ENCODE measurements around the gene RIPOR3.

Gene RIPOR3

DNA sequence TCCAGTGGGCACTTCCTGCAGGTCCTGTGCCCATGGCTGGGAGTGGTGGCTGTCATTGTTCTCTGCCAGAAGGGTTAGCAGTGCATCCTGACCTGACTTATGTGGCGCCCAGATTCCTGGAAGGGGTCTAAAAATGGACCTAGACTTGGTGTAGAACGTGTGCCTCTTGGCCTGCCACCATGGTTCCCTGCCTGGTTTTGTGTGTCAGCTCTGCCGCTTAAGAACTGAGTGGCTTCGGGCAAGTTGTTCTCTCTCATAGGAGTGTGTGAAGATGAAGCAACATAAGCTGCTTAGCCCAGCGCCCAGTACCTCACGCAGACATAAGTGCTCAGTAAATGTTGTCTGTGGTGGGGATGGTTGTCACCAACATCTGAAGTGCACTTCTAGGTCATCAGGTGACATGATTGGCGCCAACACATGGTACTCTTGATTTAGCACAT lies 129.1 kb downstream of the RIPOR3 start:
- H3K4me1 ChIP-seq (ENCODE audit: insufficient read depth, low read length) = no peaks in the 10 kb centered on the region; the same call in 1 of the 2 replicates
- H3K27me3 ChIP-seq (ENCODE audit: insufficient read depth, low read length) = no peaks in the 10 kb centered on the region
- H3K4me3 ChIP-seq (ENCODE audit: low read length) = no peak overlapping the region
- no peak overlapping the region for H3K27ac ChIP-seq (ENCODE audit: low read length)
- H3K9me3 ChIP-seq (ENCODE audit: insufficient read depth, low read depth, low read length) = no peaks in the 10 kb centered on the region
- H3K9ac ChIP-seq (ENCODE audit: low read depth, low read length) = no peak overlapping the region
- H3K36me3 ChIP-seq (ENCODE audit: insufficient read depth, low read depth, low read length) = peaks cover 30% of the 10 kb centered on the region

DNA sequence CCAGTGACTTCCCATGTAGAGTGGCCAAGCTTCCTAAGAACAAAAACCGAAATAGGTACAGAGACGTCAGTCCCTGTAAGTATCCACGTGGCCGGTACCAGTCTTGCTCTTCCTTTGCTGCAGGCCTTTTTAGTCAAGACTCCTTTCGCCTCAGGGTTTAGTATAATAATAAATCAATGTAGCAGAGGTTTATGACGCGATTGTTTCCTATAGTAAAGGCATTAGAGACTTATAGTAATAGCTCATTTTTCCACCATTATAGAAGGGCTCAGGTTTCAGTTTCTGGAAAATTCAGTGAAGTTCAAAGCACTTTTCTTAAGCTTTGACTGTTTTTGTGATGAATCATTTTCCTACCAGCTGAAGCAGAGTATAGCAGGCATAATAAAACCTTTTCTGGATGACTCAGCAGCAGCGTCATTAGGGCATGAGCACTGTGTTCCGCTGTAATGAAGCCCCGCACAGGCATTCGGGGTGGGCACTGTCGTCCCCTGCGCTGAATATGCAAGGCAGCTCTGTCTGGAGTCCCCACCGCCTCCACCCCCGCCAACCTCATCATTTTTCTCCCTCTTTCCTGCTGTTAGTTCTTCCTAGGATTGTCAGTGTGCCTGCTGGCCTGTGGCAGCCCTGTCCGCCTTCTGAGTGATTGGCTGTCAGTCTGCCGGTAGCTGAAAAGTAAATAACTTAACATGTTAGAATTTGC lies 129.8 kb downstream of the RIPOR3 start:
- no peaks in the 10 kb centered on the region for H3K9me3 ChIP-seq (ENCODE audit: insufficient read depth, low read depth, low read length)
- H3K36me3 ChIP-seq (ENCODE audit: insufficient read depth, low read depth, low read length) = peaks cover 29% of the 10 kb centered on the region
- no peaks in the 10 kb centered on the region; the same call in 1 of the 2 replicates for H3K4me1 ChIP-seq (ENCODE audit: insufficient read depth, low read length)
- H3K9ac ChIP-seq (ENCODE audit: low read depth, low read length) = no peak overlapping the region
- no peak overlapping the region for H3K4me3 ChIP-seq (ENCODE audit: low read length)
- H3K27me3 ChIP-seq (ENCODE audit: insufficient read depth, low read length) = no peaks in the 10 kb centered on the region
- H3K27ac ChIP-seq (ENCODE audit: low read length) = no peak overlapping the region

DNA sequence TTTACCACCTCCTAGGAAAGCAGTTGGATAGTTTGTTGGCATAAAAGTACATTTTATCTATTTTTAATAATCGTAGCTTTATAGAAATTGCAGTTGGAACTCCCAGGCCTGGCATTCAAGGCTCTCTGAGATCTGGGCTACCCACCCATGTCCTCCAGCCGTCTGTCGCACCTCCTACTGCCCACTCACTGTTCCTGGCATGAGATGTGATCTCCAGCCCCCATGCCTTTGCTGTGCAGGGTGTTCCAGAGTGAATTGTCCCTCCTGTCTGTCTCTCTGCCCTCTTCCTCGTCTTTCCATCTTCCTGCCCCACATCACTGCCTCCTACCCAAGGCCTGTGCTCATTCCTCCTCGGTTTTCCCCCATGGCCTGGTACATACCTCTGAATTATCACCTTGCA lies 130.5 kb downstream of the RIPOR3 start:
- Histone ChIP-seq H3K27me3 (ENCODE audit: insufficient read depth, low read length) (no peaks in the 10 kb centered on the region), H3K9ac (ENCODE audit: low read depth, low read length) (no peak overlapping the region), H3K4me3 (ENCODE audit: low read length) (no peak overlapping the region), H3K4me1 (ENCODE audit: insufficient read depth, low read length) (no peaks in the 10 kb centered on the region; the same call in 1 of the 2 replicates), H3K36me3 (ENCODE audit: insufficient read depth, low read depth, low read length) (peaks cover 27% of the 10 kb centered on the region), H3K9me3 (ENCODE audit: insufficient read depth, low read depth, low read length) (no peaks in the 10 kb centered on the region), H3K27ac (ENCODE audit: low read length) (no peak overlapping the region)

DNA sequence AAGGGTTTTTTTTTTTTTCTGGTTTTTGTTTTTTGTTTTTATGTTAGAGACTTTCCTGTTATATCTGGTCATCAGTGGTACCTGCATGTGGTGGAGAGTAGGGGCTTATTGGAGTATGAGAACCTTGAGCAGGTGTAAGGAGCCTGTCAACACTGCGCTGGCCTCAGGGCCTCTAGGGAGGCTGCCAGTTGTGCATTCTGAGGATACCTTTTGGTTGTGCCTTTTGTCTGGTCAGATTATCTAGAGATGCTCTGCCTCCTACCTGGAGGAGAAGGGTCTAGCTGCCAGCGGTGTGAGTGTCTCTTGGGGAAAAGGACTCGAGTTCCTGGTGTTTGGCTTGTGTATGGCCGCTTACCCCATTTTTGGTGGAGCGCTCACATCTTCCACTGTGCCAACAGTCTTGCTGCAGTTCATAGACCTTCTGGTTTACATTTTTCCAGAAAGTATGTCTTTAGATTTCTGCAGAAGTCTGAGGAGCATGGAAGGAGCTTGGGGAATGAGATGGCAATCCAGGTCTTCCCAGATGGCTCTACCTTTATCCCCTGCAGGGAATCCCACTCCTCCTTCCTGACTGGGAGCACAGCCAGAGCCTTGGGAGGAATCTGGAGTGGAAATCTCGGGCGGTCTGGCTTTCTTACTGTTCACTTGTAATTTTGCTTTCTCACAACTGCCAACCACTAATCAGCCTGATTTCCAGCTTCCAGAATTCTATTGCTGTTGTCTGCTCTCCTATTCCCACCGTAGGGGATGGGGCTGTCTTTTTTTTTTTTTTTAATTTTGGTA lies 131.3 kb downstream of the RIPOR3 start:
- Histone ChIP-seq H3K4me1 (ENCODE audit: insufficient read depth, low read length) (no peaks in the 10 kb centered on the region; the same call in 1 of the 2 replicates), H3K36me3 (ENCODE audit: insufficient read depth, low read depth, low read length) (peaks cover 22% of the 10 kb centered on the region), H3K27me3 (ENCODE audit: insufficient read depth, low read length) (no peaks in the 10 kb centered on the region), H3K9ac (ENCODE audit: low read depth, low read length) (no peak overlapping the region), H3K9me3 (ENCODE audit: insufficient read depth, low read depth, low read length) (no peaks in the 10 kb centered on the region), H3K4me3 (ENCODE audit: low read length) (no peak overlapping the region), H3K27ac (ENCODE audit: low read length) (no peak overlapping the region)

DNA sequence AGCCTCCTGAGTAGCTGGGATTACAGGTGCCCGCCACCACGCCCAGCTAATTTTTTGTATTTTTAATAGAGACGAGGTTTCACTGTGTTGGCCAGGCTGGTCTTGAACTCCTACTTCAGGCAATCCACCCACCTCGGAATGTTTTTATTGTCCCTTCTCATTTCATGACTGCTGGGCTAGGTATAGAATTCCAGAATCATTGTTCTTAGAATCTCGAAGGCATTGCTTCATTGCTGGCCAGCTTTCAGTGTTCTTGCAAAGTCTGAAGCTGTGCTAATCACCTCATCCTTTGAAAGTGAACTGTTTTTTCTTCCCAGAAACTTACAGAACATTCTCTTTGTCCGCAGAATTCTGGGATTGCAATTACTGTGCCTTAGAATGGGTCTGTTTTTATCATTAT lies 132.2 kb downstream of the RIPOR3 start:
- Histone ChIP-seq H3K4me1 (ENCODE audit: insufficient read depth, low read length) (no peaks in the 10 kb centered on the region; the same call in 1 of the 2 replicates), H3K27ac (ENCODE audit: low read length) (no peak overlapping the region), H3K36me3 (ENCODE audit: insufficient read depth, low read depth, low read length) (peaks cover 17% of the 10 kb centered on the region; the same call in 1 of the 2 replicates)

DNA sequence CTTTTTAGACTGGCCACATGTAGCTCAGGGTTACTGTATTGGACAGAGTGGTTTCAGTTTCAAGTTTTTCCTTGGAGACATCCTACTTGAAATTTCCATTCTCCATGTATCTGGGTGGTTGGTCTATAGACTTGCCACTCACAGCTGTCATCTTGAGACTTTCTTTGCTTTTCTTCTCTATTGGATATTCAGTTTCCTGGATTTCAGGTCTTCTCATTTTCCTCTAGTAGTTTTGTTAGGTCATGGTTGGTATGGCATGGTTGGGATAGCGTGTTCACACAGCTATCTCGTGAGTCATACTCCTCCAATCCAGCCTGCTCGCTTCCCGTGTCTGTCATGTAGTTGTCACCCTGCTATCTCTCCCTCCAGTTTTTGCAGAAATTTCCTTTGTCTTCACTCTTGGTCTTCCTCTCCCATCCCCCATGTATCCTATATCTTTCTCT lies 132.8 kb downstream of the RIPOR3 start:
- no peak overlapping the region for H3K4me3 ChIP-seq (ENCODE audit: low read length)

More for the DNA sequence above, 132.2 kb downstream of the RIPOR3 start:
- H3K4me3 ChIP-seq (ENCODE audit: low read length) = no peak overlapping the region
- no peak overlapping the region for H3K9ac ChIP-seq (ENCODE audit: low read depth, low read length)
- no peaks in the 10 kb centered on the region for H3K9me3 ChIP-seq (ENCODE audit: insufficient read depth, low read depth, low read length)
- H3K27me3 ChIP-seq (ENCODE audit: insufficient read depth, low read length) = no peaks in the 10 kb centered on the region

DNA sequence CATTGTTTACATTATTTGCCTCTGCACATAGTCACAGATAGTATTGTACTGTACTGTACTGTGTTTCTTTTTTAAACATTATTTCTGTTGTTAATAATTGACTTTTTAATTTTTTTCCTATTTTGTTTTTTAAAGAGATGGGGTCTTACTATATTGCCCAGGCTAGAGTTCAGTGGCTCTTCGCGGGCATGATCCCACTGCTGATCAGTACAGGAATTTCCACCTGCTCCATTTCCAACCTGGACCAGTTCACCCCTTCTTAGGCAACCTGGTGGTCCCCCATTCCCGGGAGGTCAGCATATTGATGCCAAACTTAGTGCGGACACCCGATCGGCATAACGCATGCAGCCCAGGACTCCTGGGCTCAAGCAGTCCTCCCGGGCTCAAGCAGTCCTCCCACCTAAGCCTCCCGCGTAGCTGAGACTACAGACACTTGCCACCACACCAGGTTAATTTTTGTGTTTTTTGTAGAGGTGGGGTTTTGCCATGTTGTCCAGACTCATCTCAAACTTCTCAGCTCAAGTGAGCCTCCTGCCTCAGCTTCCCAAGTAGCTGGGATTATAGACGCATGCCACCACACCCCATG lies 133.7 kb downstream of the RIPOR3 start:
- H3K27ac ChIP-seq (ENCODE audit: low read length) = no peak overlapping the region

More for the DNA sequence above, 132.8 kb downstream of the RIPOR3 start:
- Histone ChIP-seq H3K27me3 (ENCODE audit: insufficient read depth, low read length) (no peaks in the 10 kb centered on the region), H3K9ac (ENCODE audit: low read depth, low read length) (no peak overlapping the region), H3K9me3 (ENCODE audit: insufficient read depth, low read depth, low read length) (no peaks in the 10 kb centered on the region), H3K4me1 (ENCODE audit: insufficient read depth, low read length) (no peaks in the 10 kb centered on the region; the same call in 1 of the 2 replicates), H3K27ac (ENCODE audit: low read length) (no peak overlapping the region), H3K36me3 (ENCODE audit: insufficient read depth, low read depth, low read length) (peaks cover 17% of the 10 kb centered on the region; the same call in 1 of the 2 replicates)

DNA sequence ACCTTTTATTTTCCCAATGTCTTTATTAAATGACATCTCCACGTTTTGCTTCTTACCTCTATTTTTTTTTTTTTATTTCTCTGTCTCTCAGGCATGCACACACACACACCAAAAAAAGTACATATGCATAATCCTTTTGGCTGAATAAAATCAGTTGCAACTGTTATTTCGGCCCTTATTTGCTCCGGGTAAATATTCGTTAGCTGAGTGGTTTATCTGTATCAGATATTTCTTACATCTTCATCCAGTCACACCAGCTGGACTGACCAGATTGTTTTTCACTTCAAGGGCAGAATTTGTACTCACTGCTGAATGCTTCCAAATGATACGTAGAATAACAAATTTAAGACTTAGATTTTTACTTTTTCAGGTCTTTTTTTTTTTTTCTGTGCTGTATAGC lies 135.7 kb downstream of the RIPOR3 start:
- Histone ChIP-seq H3K4me1 (ENCODE audit: insufficient read depth, low read length) (no peaks in the 10 kb centered on the region; the same call in 1 of the 2 replicates), H3K27ac (ENCODE audit: low read length) (no peak overlapping the region), H3K9me3 (ENCODE audit: insufficient read depth, low read depth, low read length) (no peaks in the 10 kb centered on the region), H3K4me3 (ENCODE audit: low read length) (no peak overlapping the region), H3K27me3 (ENCODE audit: insufficient read depth, low read length) (no peaks in the 10 kb centered on the region), H3K36me3 (ENCODE audit: insufficient read depth, low read depth, low read length) (no peaks in the 10 kb centered on the region), H3K9ac (ENCODE audit: low read depth, low read length) (no peak overlapping the region)

More for the DNA sequence above, 133.7 kb downstream of the RIPOR3 start:
- Histone ChIP-seq H3K27me3 (ENCODE audit: insufficient read depth, low read length) (no peaks in the 10 kb centered on the region), H3K4me3 (ENCODE audit: low read length) (no peak overlapping the region), H3K9me3 (ENCODE audit: insufficient read depth, low read depth, low read length) (no peaks in the 10 kb centered on the region), H3K36me3 (ENCODE audit: insufficient read depth, low read depth, low read length) (peaks cover 15% of the 10 kb centered on the region; the same call in 1 of the 2 replicates), H3K4me1 (ENCODE audit: insufficient read depth, low read length) (no peaks in the 10 kb centered on the region; the same call in 1 of the 2 replicates), H3K9ac (ENCODE audit: low read depth, low read length) (no peak overlapping the region)

DNA sequence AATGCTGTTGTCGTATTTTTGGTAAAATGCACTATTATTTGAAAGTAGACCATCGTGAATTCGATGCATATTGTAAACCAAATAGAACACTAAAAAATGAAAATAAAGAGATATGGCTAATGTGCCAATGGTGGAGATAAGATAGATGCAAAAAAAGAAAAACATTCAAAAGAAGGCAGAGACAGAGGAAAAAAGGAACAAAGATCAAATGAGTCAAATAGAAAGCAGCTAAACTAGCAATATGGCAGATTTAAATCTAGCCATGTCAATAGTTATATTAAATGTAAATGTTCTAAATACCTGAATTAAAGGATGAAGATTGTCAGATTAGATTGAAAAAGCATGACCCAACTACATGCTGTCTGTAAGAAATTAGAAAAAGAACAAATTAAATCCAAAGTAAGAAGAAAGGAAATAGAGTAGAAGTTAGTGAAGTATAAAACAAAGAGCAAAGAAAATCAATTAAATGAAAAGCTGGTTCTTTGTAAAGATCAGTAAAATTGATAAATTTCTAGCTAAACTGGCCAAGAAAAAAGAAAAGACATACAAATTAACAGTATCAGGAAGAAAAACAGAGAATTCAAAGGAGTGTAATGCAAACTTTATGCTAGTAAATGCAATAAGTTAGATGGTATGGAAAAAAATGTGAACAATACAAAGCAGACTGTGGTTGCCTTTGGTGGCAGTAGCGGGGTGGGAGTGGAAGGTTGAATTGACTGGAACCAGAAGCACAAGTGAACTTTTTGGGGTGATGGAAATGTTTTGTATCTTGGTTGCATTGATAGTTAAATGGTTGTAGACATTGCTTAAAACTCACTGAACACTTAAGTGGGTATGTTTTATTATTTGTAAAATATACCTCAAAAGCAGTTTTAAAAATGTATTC lies 136.4 kb downstream of the RIPOR3 start:
- Histone ChIP-seq H3K27ac (ENCODE audit: low read length) (no peak overlapping the region), H3K27me3 (ENCODE audit: insufficient read depth, low read length) (no peaks in the 10 kb centered on the region), H3K36me3 (ENCODE audit: insufficient read depth, low read depth, low read length) (no peaks in the 10 kb centered on the region), H3K4me3 (ENCODE audit: low read length) (no peak overlapping the region), H3K4me1 (ENCODE audit: insufficient read depth, low read length) (no peaks in the 10 kb centered on the region), H3K9me3 (ENCODE audit: insufficient read depth, low read depth, low read length) (no peaks in the 10 kb centered on the region), H3K9ac (ENCODE audit: low read depth, low read length) (no peak overlapping the region)

DNA sequence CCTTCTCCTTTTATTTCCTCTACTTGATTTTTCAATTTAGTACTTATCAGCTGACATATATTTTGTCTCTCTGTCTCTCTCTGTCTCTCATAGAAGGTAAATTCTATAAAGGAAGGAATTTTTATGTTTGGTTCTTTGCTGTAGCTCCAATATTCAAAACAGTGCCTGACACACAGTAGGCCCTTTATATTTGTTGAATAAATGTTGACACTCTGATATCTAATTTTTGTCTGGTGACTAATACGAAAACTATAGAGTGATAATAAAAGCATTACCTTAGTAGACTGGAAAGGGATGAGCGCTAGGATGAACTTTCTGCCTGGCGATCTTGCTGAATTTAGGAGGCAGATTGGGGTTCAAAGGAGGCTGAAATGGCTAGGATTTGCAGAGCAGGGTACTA lies 138.4 kb downstream of the RIPOR3 start:
- Histone ChIP-seq H3K27me3 (ENCODE audit: insufficient read depth, low read length) (no peaks in the 10 kb centered on the region), H3K9me3 (ENCODE audit: insufficient read depth, low read depth, low read length) (no peaks in the 10 kb centered on the region), H3K36me3 (ENCODE audit: insufficient read depth, low read depth, low read length) (no peaks in the 10 kb centered on the region), H3K27ac (ENCODE audit: low read length) (no peak overlapping the region), H3K4me1 (ENCODE audit: insufficient read depth, low read length) (no peaks in the 10 kb centered on the region), H3K4me3 (ENCODE audit: low read length) (no peak overlapping the region), H3K9ac (ENCODE audit: low read depth, low read length) (no peak overlapping the region)

DNA sequence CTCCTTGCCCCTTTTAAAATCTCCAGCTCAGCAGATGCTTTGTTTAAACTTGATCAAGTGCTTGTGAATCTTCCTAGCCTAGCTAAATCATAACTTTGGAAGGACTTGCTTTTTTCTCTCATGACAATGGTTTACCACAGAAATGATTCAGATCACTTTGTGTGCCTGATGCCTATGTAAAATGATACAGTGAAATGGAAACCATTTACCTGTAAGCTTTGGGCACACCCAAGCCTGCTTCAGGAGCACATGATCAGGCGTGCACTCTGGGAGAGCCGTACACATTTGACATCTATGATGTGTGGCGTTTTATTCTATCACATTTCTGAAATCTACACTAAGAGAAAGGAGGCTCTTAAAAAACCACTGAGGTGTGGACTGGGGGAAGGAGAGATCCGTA lies 140.1 kb downstream of the RIPOR3 start:
- no peaks in the 10 kb centered on the region for H3K9me3 ChIP-seq (ENCODE audit: insufficient read depth, low read depth, low read length)
- no peak overlapping the region for H3K27ac ChIP-seq (ENCODE audit: low read length)
- no peaks in the 10 kb centered on the region for H3K36me3 ChIP-seq (ENCODE audit: insufficient read depth, low read depth, low read length)
- H3K9ac ChIP-seq (ENCODE audit: low read depth, low read length) = no peak overlapping the region
- H3K27me3 ChIP-seq (ENCODE audit: insufficient read depth, low read length) = no peaks in the 10 kb centered on the region
- no peaks in the 10 kb centered on the region for H3K4me1 ChIP-seq (ENCODE audit: insufficient read depth, low read length)
- no peak overlapping the region for H3K4me3 ChIP-seq (ENCODE audit: low read length)
